Measurements from ENCODE around the gene SPP2.
A peak's percentile ranks its signal among the peaks of the same experiment; 100 is the strongest.

The SPP2 gene

GRCh38 chr2:234050455-234051135, at the start of gene SPP2:
SPP2 (plus strand) TSS chr2:234050702; CDS start chr2:234050787, 85 bp downstream.
- DNase-seq (ENCODE audit: low spot score): no peak

- no peak for DNase-seq (ENCODE audit: low spot score)
Observed at GRCh38 chr2:234001380-234002160, 48.9 kb upstream of the SPP2 start.

- no peak for DNase-seq (ENCODE audit: low spot score)
Observed at GRCh38 chr2:234002281-234002680, 48.2 kb upstream of the SPP2 start.

GRCh38 chr2:234003972-234004617, 46.4 kb upstream of the SPP2 start:
- no peak for DNase-seq (ENCODE audit: low spot score)

DNA sequence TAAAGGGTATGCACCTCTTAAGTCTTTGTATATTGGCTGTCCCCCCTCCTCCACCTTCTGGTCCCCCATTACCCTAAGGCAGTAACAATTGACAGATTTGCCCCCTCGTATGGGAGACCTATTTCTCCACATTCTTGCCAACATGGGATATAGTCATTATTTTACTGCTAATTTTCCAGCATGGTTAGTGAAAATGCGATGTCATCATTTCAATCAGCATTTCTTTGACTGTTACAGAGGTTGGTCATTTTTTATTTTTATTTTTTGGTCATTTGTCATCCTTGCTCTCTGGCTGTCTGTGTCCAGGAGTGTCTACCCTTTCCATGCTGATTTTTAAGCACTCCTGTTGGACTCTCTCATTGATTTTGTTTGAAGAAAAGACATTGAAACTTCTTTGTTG, 45.4 kb upstream of the SPP2 start:
- DNase-seq (ENCODE audit: low spot score): no peak

DNA sequence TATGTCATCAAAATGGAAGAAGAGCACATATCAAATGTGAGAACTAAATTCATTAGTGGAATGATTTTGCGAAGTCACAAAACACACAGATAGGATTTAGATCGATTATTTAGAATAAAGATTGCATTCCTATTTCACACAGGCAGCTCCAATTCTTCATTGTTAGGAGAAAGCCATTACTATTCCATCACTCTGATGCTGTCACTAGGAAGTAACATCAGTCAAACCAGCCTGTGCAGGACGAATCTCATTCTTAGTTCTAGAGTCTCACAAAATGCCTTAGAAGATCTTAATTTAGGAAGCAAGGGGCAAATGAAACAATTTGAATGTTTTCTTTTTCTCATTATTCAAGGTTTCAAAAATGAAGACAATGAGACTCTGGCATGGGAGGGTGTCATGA, 44.0 kb upstream of the SPP2 start:
- no peak for DNase-seq (ENCODE audit: low spot score)

- no peak for DNase-seq (ENCODE audit: low spot score)
Observed at GRCh38 chr2:234014427-234014826, 36.1 kb upstream of the SPP2 start.

GRCh38 chr2:234015861-234016260, 34.6 kb upstream of the SPP2 start:
- DNase-seq (ENCODE audit: low spot score): no peak

GRCh38 chr2:234019896-234020295, 30.6 kb upstream of the SPP2 start:
- no peak for DNase-seq (ENCODE audit: low spot score)

- no peak for DNase-seq (ENCODE audit: low spot score)
Observed at GRCh38 chr2:234020332-234020731, 30.2 kb upstream of the SPP2 start.

GRCh38 chr2:234022424-234022823, 28.1 kb upstream of the SPP2 start:
- no peak for DNase-seq (ENCODE audit: low spot score)

- DNase-seq (ENCODE audit: low spot score): no peak
Observed at GRCh38 chr2:234024304-234024703, 26.2 kb upstream of the SPP2 start.

DNA sequence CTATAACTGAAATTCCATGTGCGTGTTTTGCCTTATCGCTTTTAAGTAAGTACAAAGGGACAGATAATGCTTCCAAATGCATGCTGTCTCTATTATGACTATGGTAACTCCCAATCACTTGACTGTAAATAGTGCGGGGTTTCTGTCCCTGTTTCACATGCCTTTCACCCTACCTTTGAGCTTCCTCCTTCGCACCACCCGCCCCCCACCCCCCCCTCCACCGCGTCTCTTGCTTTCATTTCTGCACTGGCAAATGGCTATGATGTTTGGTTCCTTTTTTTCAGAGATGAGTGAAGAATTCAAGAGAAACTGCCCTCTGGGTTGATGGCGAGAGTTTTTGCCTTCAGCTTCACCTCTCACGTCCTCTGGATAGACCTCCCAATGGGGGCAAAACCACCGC, 25.0 kb upstream of the SPP2 start:
- DNase-seq (ENCODE audit: low spot score): peak; percentile 48

- no peak for DNase-seq (ENCODE audit: low spot score)
Observed at GRCh38 chr2:234025891-234026401, 24.6 kb upstream of the SPP2 start.

- DNase-seq (ENCODE audit: low spot score): no peak
Observed at GRCh38 chr2:234026693-234027254, 23.7 kb upstream of the SPP2 start.

DNA sequence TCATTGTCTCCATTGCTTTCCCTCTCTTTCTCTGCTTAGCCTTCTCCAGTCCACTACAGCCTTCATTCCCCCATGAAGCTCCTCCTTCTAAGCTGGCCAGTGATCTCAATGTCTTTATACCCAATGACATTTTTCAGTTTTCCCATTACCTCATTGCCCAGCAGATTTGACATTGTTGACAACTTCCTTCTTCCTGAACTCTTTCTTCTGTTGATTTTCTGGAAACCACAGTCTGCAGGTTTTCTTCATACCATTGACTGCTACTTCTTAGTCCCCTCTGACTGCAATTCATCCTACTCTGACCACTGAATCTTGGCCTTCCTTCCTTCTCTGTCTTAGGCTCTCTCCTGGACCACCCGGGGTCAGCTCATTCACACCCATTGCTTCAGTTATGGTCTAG, 22.9 kb upstream of the SPP2 start:
- no peak for DNase-seq (ENCODE audit: low spot score)

GRCh38 chr2:234029150-234029733, 21.3 kb upstream of the SPP2 start:
- DNase-seq (ENCODE audit: low spot score): no peak

GRCh38 chr2:234031207-234031606, 19.3 kb upstream of the SPP2 start:
- DNase-seq (ENCODE audit: low spot score): no peak

GRCh38 chr2:234032279-234032856, 18.1 kb upstream of the SPP2 start:
- no peak for DNase-seq (ENCODE audit: low spot score)

DNA sequence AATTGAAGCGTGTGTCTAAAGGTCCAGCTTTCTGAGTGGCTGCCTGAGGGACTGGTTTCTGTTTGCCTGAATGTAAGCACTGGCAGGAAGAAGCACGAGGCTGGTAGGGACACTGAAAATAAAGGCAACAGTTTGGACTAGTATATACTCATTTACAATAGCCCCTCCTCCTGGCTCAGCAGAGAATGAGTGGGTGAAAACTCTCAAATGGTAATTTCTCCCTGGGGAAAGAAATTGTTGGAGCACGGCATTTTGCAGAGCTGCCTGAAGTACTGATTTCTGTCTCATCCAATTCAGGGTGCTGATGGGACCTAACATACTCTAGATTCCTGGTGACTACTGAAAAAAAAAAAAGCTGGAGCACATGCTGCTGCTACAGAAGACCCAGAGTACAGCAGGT, 17.3 kb upstream of the SPP2 start:
- DNase-seq (ENCODE audit: low spot score): no peak

DNA sequence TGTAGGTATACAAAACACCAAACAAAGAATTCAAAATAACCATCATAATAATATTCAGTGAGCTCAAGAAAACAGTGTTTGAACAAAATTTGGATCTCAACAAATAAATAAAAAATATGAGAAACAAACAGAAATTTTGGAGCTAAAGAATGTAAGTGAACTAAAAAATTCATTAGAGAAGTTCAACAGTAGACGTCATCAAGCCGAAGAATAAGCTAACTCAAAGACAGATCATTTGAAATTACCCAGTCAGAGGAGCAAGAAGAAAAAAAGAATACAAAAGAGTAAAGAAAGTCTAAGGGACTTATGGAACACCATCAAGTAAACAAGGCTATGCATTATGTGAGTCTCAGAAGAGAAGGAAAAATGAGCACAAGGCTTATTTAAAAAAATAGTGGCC, 16.6 kb upstream of the SPP2 start:
- DNase-seq (ENCODE audit: low spot score): no peak

Measured in germinal center (tissue), 1 donor.